HG02798 (cell line): ENCODE data around the gene SPAG6.

Experiments
- ATAC-seq: cut with Tn5 transposase; IDR thresholded peaks from one replicate; pipeline ENCODE4 v1.9.1; 2021; ENCODE audit warnings: mild to moderate bottlenecking; ENCODE audit not compliant: unreplicated experiment, poor library complexity

The SPAG6 gene

GRCh38 chr10:22321156-22321923 lies 24.0 kb upstream of the SPAG6 start:
- peak; percentile 16 for ATAC-seq

GRCh38 chr10:22321924-22322640 lies 23.2 kb upstream of the SPAG6 start:
- ATAC-seq = no peak

- no peak for ATAC-seq
Measured at GRCh38 chr10:22322641-22323160, 22.6 kb upstream of the SPAG6 start.

GRCh38 chr10:22323538-22324305 lies 21.6 kb upstream of the SPAG6 start:
- no peak for ATAC-seq

- no peak for ATAC-seq
Measured at GRCh38 chr10:22324413-22324812, 20.9 kb upstream of the SPAG6 start.

- no peak for ATAC-seq
Measured at GRCh38 chr10:22324893-22325271, 20.4 kb upstream of the SPAG6 start.

GRCh38 chr10:22325272-22326144 lies 19.8 kb upstream of the SPAG6 start:
- peak; percentile 55 for ATAC-seq

- no peak for ATAC-seq
Measured at GRCh38 chr10:22326145-22326702, 19.1 kb upstream of the SPAG6 start.

GRCh38 chr10:22329150-22329549 lies 16.1 kb upstream of the SPAG6 start:
- ATAC-seq = no peak

GRCh38 chr10:22332116-22332692 lies 13.1 kb upstream of the SPAG6 start:
- no peak for ATAC-seq

- ATAC-seq = no peak
Measured at GRCh38 chr10:22333167-22333974, 11.9 kb upstream of the SPAG6 start.

- ATAC-seq = no peak
Measured at GRCh38 chr10:22333975-22334282, 11.4 kb upstream of the SPAG6 start.

- no peak for ATAC-seq
Measured at GRCh38 chr10:22334414-22335172, 10.7 kb upstream of the SPAG6 start.

- peak; percentile 57 for ATAC-seq
Measured at GRCh38 chr10:22335173-22335933, 9.9 kb upstream of the SPAG6 start.

GRCh38 chr10:22338185-22338900 lies 7.0 kb upstream of the SPAG6 start:
- ATAC-seq = no peak

GRCh38 chr10:22338931-22339330 lies 6.4 kb upstream of the SPAG6 start:
- no peak for ATAC-seq
